ENCODE measurements around the gene TMEM19. TPM values are rescaled to one million over a fixed set of nuclear protein-coding genes. Genes with fewer than 3 reads are reported as not detected.

TMEM19 gene
- total and polyA plus RNA-seq, 2 experiments from 2014 or later, result 12.1 to 12.7 TPM

DNA sequence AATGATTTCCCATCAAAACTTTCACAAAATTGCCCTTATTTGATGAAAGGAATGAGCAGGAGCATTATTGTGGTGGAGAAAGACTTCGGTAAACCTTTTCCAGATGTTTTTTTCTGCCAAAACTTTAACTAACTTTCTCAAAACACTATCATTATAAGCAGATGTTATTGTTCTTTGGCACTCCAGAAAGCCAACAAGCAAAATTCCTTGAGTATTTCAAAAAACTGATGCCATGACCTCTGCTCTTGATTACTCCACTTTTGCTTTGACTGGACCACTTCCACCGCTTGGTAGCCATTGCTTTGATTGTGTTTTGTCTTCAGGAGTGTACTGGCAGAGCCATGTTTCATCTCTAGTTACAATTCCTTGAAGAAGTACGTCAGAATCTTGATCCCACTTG, 39.1 kb downstream of the TMEM19 start:
- Histone ChIP-seq H3K4me3 (no peak overlapping the region), H3K9me3 (ENCODE audit: low read depth) (no peaks in the 10 kb centered on the region), H3K27me3 (no peaks in the 10 kb centered on the region), H3K4me1 (ENCODE audit: low read depth) (no peaks in the 10 kb centered on the region), H3K27ac (no peak overlapping the region), H3K36me3 (no peaks in the 10 kb centered on the region)
- TF ChIP-seq, protein P1, sequence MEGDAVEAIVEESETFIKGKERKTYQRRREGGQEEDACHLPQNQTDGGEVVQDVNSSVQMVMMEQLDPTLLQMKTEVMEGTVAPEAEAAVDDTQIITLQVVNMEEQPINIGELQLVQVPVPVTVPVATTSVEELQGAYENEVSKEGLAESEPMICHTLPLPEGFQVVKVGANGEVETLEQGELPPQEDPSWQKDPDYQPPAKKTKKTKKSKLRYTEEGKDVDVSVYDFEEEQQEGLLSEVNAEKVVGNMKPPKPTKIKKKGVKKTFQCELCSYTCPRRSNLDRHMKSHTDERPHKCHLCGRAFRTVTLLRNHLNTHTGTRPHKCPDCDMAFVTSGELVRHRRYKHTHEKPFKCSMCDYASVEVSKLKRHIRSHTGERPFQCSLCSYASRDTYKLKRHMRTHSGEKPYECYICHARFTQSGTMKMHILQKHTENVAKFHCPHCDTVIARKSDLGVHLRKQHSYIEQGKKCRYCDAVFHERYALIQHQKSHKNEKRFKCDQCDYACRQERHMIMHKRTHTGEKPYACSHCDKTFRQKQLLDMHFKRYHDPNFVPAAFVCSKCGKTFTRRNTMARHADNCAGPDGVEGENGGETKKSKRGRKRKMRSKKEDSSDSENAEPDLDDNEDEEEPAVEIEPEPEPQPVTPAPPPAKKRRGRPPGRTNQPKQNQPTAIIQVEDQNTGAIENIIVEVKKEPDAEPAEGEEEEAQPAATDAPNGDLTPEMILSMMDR (IDR thresholded peaks at IDR 0.05; ENCODE audit: low read depth, low read length), result no peak
- no peak for DNase-seq (ENCODE audit: low read depth in 1 of 2, low spot score in 1 of 2)

DNA sequence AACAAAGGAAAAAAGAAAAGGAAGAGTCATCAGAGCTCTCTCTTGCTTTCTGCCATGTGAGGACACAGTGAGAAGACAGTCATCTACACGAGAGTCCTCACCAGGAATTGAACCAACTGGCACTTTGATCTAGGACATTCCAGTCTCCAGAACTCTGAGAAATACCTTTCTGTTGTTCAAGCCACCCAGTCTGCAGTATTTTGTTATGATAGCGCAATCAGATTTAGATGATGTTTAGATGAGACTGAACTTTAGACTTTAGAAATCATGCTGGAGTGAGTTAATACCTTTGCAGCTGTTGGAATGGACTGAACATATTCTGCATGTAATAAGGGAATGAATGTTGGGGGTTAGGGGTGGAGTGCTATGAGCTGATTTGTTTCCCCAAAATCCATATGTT, 40.7 kb downstream of the TMEM19 start:
- no peak for DNase-seq (ENCODE audit: low read depth in 1 of 2, low spot score in 1 of 2)
- Histone ChIP-seq H3K27ac (no peak overlapping the region), H3K9me3 (ENCODE audit: low read depth) (no peaks in the 10 kb centered on the region), H3K4me1 (ENCODE audit: low read depth) (no peaks in the 10 kb centered on the region), H3K36me3 (no peaks in the 10 kb centered on the region), H3K27me3 (no peaks in the 10 kb centered on the region), H3K4me3 (no peak overlapping the region)
- TF ChIP-seq, protein P1 (IDR thresholded peaks at IDR 0.05; ENCODE audit: low read depth, low read length), result no peak

DNA sequence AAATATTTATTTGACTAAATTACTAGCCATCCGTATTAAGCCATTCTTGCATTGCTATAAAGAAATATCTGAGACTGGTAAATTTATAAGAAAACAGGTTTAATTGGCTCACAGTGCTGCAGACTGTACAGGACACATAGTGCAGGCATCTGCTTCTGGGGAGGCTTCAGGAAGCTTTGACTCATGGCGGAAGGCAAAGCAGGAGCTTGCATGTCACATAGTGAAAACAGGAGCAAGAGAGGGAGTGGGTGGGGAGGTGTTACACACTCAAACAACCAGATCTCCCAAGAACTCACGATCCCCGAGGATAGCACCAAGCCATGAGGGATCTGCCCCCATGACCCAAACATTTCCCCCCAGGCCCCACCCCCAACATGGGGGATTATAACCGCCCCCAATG, 42.1 kb downstream of the TMEM19 start:
- Histone ChIP-seq H3K9me3 (ENCODE audit: low read depth) (no peaks in the 10 kb centered on the region), H3K4me1 (ENCODE audit: low read depth) (no peaks in the 10 kb centered on the region), H3K27ac (no peak overlapping the region), H3K27me3 (no peaks in the 10 kb centered on the region), H3K36me3 (no peaks in the 10 kb centered on the region), H3K4me3 (no peak overlapping the region)
- no peak for DNase-seq (ENCODE audit: low read depth in 1 of 2, low spot score in 1 of 2)
- TF ChIP-seq, protein P1 (IDR thresholded peaks at IDR 0.05; ENCODE audit: low read depth, low read length), result no peak

DNA sequence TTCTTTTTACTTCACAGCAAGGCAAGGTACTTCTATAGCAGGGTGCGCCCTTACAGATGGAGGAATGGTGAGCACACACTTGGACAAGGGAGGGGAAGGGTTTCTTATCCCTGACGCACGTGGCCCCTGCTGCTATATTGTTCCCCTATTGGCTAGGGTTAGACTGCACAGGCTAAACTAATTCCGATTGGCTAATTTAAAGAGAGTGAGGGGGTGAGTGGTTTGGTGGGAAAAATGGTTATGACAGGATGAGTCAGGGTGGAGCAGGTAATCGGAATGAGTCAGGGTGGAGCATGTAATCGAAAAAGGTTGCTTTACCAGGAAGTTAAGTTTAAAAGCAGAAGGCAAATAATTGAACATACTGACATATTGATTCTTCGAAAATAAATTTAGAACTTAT, 45.1 kb downstream of the TMEM19 start:
- DNase-seq (ENCODE audit: low read depth in 1 of 2, low spot score in 1 of 2), result peak in 1 of 2 donors; percentile 19
- TF ChIP-seq, protein P1 (IDR thresholded peaks at IDR 0.05; ENCODE audit: low read depth, low read length), result no peak
- Histone ChIP-seq H3K9me3 (ENCODE audit: low read depth) (no peaks in the 10 kb centered on the region), H3K4me3 (no peak overlapping the region), H3K27ac (no peak overlapping the region), H3K4me1 (ENCODE audit: low read depth) (no peaks in the 10 kb centered on the region), H3K36me3 (no peaks in the 10 kb centered on the region), H3K27me3 (no peaks in the 10 kb centered on the region)

DNA sequence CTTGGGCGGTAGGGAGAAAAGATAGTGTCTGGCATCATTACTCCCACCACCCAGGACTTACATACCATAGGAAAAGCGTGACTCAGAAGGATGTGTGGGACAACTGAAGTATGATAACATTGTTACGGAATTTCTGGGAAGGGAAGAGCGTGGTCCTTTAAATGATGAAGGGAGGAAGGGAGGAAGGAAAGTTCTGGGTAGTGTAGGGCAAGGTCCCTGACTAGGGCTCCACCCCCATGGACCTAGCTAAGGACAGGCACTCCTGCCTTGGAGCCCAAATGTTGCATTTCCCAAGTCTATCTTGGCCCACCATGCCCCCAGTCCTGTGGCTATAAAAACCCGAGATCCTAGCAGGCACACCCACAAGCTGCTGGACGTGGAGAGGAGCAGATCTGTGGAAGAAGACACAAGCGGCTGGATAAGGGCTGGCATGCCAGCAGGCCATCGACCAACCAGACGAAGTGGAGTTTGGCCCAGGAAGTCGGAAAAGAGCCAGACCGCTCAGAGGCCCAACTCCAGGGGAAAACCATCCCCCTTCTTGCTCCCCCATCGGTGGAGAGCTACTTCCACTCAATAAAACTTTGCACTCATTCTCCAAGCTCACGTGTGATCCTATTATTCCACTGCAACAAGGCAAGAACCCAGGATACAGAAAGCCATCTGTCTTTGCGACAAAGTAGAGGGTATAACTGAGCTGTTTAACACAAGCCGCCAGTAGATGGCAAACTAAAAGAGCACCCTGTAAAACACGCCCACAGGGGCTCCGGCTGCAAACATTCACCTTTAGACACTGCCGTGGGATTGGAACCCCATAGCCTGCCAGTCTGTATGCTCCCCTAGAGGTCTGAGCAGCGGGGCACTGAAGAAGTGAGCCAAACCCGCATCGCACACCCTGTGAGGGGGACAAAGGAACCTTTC, 45.8 kb downstream of the TMEM19 start:
- no peak overlapping the region for H3K27ac ChIP-seq

More for the DNA sequence above, 45.8 kb downstream of the TMEM19 start:
- no peak overlapping the region for H3K4me3 ChIP-seq
- H3K36me3 ChIP-seq, result no peaks in the 10 kb centered on the region
- H3K9me3 ChIP-seq (ENCODE audit: low read depth), result no peaks in the 10 kb centered on the region
- H3K27me3 ChIP-seq, result no peaks in the 10 kb centered on the region
- peak in 1 of 2 donors; percentile 83 for DNase-seq (ENCODE audit: low read depth in 1 of 2, low spot score in 1 of 2)
- TF ChIP-seq, protein P1 (IDR thresholded peaks at IDR 0.05; ENCODE audit: low read depth, low read length), result no peak
- H3K4me1 ChIP-seq (ENCODE audit: low read depth), result no peaks in the 10 kb centered on the region
